ENCODE results near the gene SPIRE1. TPM values are rescaled to one million over a fixed set of nuclear protein-coding genes. Genes with fewer than 3 reads are reported as not detected.
"Not testable (repeated sequence)": the region's sequence is repeated elsewhere in the genome, so short reads cannot be mapped to it uniquely, and the experiment has no call there.

SPIRE1 gene
- total RNA-seq, 1 experiment from 2014 or later, result 15.2 TPM

GRCh38 chr18:12430137-12430990 is 227.5 kb downstream of the SPIRE1 start:
- Histone ChIP-seq H3K4me1 (no peaks in the 10 kb centered on the region), H3K27ac (no peak overlapping the region), H3K4me3 (no peak overlapping the region), H3K9me3 (replicated peaks) (no peaks in the 10 kb centered on the region), H3K36me3 (peaks cover 5% of the 10 kb centered on the region; the same call in 1 of the 2 replicates), H3K27me3 (no peaks in the 10 kb centered on the region)
- no peak for DNase-seq

- no peak overlapping the region for H3K27ac ChIP-seq
- peaks cover 5% of the 10 kb centered on the region; the same call in 1 of the 2 replicates for H3K36me3 ChIP-seq
- no peaks in the 10 kb centered on the region for H3K9me3 ChIP-seq (replicated peaks)
- no peak overlapping the region for H3K4me3 ChIP-seq
- H3K27me3 ChIP-seq, result no peaks in the 10 kb centered on the region
- H3K4me1 ChIP-seq, result no peaks in the 10 kb centered on the region
- DNase-seq, result no peak
Measured at GRCh38 chr18:12429556-12429955, 228.4 kb downstream of the SPIRE1 start.

- no peaks in the 10 kb centered on the region for H3K27me3 ChIP-seq
- no peak overlapping the region for H3K27ac ChIP-seq
- peaks cover 5% of the 10 kb centered on the region; the same call in 1 of the 2 replicates for H3K36me3 ChIP-seq
- no peaks in the 10 kb centered on the region for H3K9me3 ChIP-seq (replicated peaks)
- H3K4me1 ChIP-seq, result no peaks in the 10 kb centered on the region
- H3K4me3 ChIP-seq, result no peak overlapping the region
- DNase-seq, result no peak
Measured at GRCh38 chr18:12428923-12429322, 229.0 kb downstream of the SPIRE1 start.

GRCh38 chr18:12426924-12427323 is 231.0 kb downstream of the SPIRE1 start:
- Histone ChIP-seq H3K4me1 (no peaks in the 10 kb centered on the region), H3K4me3 (no peak overlapping the region), H3K9me3 (replicated peaks) (no peaks in the 10 kb centered on the region), H3K36me3 (peaks cover 5% of the 10 kb centered on the region; the same call in 1 of the 2 replicates), H3K27ac (no peak overlapping the region), H3K27me3 (no peaks in the 10 kb centered on the region)
- DNase-seq, result no peak

- H3K4me1 ChIP-seq, result no peaks in the 10 kb centered on the region
- H3K27me3 ChIP-seq, result no peaks in the 10 kb centered on the region
- H3K36me3 ChIP-seq, result peaks cover 5% of the 10 kb centered on the region; the same call in 1 of the 2 replicates
- no peak overlapping the region for H3K27ac ChIP-seq
- no peak for DNase-seq
- H3K4me3 ChIP-seq, result no peak overlapping the region
- no peaks in the 10 kb centered on the region for H3K9me3 ChIP-seq (replicated peaks)
Measured at GRCh38 chr18:12424252-12424651, 233.7 kb downstream of the SPIRE1 start.

DNA sequence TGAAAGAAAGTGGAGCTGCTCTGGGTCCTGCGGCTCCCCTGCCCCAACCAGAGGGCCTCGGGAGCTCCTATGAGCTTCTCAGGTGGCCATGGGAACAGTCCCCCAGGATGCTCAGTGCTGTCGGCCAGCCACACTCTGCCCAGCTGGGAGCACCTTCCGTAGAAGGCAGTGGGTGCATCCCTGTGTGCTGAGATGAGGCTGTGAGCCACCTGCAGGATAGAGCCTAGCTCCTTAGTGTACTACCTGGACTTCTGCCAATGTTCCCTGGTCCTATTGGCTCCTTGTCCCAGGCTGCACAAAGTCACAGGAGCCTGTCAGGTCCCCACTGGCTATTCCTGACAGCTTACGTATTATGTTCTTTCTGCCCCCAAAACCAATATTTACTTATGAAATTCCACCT is 234.1 kb downstream of the SPIRE1 start:
- peaks cover 5% of the 10 kb centered on the region; the same call in 1 of the 2 replicates for H3K36me3 ChIP-seq
- H3K4me3 ChIP-seq, result no peak overlapping the region
- DNase-seq, result no peak
- no peaks in the 10 kb centered on the region for H3K9me3 ChIP-seq (replicated peaks)
- no peaks in the 10 kb centered on the region for H3K27me3 ChIP-seq
- no peaks in the 10 kb centered on the region for H3K4me1 ChIP-seq
- H3K27ac ChIP-seq, result no peak overlapping the region

GRCh38 chr18:12423393-12423792 is 234.5 kb downstream of the SPIRE1 start:
- Histone ChIP-seq H3K4me3 (no peak overlapping the region), H3K27ac (no peak overlapping the region), H3K36me3 (peaks cover 5% of the 10 kb centered on the region; the same call in 1 of the 2 replicates), H3K4me1 (no peaks in the 10 kb centered on the region; the same call in 1 of the 2 replicates), H3K9me3 (replicated peaks) (no peaks in the 10 kb centered on the region), H3K27me3 (no peaks in the 10 kb centered on the region)
- no peak for DNase-seq

DNA sequence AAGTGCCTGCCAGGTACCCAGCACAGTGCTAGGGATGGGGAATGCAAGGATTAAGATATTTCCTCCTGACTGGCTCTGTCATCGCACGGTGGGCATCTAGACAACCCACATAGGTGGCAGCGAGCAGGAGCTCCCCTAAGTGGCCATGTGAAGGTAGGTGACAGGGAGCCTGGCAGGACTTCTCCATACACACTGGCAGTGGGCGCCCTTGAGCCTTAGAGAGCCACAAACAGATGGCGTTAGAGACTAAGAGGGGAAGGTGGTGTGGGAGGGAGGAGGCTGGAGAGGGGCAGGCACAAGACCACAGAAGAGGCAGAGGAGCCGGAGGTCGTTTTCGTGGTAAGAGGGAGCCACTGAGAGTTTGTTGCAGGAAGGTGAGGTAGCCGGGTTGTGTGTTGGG is 235.0 kb downstream of the SPIRE1 start:
- no peak for DNase-seq

DNA sequence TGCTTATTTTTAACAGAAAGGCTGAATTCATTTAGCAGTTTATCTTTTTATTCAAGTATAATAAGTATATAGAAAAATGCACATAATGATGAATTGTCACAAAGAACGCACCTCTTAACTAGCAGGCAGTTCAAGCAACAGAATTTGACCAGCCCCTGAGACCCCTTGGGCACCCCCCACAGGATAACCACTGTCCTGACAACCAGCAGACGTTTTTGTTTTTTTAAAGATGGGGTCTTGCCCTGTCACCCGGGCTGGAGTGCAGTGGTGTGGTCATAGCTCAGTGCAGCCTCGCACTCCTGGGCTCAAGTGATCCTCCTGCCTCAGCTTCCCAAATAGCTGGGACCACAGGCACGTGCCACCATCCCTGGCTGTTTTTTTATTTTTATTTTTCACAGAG is 236.2 kb downstream of the SPIRE1 start:
- H3K9me3 ChIP-seq (replicated peaks), result no peaks in the 10 kb centered on the region
- H3K27me3 ChIP-seq, result no peaks in the 10 kb centered on the region
- peaks cover 15% of the 10 kb centered on the region; the same call in 1 of the 2 replicates for H3K4me1 ChIP-seq
- H3K27ac ChIP-seq, result no peak overlapping the region
- no peak for DNase-seq
- H3K36me3 ChIP-seq, result no peaks in the 10 kb centered on the region
- H3K4me3 ChIP-seq, result no peak overlapping the region

More for the DNA sequence above, 235.0 kb downstream of the SPIRE1 start:
- Histone ChIP-seq H3K4me1 (peaks cover 3% of the 10 kb centered on the region; the same call in 1 of the 2 replicates), H3K27ac (no peak overlapping the region), H3K9me3 (replicated peaks) (no peaks in the 10 kb centered on the region), H3K36me3 (peaks cover 5% of the 10 kb centered on the region; the same call in 1 of the 2 replicates), H3K27me3 (no peaks in the 10 kb centered on the region), H3K4me3 (no peak overlapping the region)

DNA sequence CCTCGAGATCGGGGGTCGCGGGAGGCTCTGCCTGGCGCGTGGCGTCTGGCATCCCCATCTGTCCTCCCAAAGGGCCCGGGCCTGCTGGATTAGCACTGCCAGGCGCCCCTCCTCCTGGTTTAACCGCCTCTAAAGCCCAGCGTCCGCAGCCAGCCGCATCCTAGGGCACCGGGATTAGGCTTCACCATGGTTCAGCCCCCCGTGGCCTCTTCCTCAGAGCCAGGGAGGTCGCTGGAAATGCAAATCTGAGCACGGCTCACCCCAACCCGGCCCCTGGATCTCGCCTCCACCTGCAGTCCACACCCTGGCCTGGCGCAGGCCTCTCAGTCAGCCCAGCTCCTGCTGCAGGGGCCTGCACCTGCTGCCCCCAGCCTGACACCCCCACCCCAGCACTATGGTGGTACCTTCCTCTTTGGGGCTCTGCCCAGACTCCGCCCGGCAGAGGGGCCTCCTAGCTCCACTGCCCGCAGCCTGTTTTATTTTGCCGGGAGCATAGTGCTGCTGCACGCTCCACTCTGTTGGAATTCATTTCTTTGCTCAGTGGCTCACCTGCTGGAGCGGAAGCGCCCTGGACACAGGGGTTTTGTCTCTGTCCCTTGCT is 237.0 kb downstream of the SPIRE1 start:
- DNase-seq, result no peak
- Histone ChIP-seq H3K36me3 (no peaks in the 10 kb centered on the region), H3K27me3 (no peaks in the 10 kb centered on the region), H3K4me1 (peaks cover 20% of the 10 kb centered on the region), H3K9me3 (replicated peaks) (no peaks in the 10 kb centered on the region), H3K27ac (no peak overlapping the region), H3K4me3 (no peak overlapping the region)

DNA sequence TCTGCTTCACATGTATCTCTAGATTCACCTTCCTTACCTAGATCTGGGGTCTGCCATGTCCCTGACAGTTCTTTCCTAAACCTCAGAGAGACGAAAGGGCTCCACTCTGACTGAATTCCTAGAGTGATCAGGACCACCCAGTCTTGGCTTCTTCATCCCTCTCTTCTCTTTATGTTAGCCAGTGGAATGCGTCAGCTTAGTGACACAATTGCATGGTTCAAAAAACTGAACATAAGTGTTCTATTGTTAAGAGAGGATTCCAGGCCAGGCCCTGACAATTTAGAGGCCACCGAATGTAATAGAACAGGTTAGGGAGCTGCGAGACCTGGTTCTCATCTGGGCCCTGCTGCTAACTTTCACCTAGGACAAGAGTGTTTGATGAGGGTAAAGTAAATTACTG is 240.2 kb downstream of the SPIRE1 start:
- Histone ChIP-seq H3K4me1 (peaks cover 28% of the 10 kb centered on the region), H3K9me3 (replicated peaks) (no peaks in the 10 kb centered on the region), H3K36me3 (no peaks in the 10 kb centered on the region), H3K27me3 (no peaks in the 10 kb centered on the region), H3K27ac (peak overlapping the region; percentile 75), H3K4me3 (no peak overlapping the region)
- peak; percentile 38 to 63 for DNase-seq

DNA sequence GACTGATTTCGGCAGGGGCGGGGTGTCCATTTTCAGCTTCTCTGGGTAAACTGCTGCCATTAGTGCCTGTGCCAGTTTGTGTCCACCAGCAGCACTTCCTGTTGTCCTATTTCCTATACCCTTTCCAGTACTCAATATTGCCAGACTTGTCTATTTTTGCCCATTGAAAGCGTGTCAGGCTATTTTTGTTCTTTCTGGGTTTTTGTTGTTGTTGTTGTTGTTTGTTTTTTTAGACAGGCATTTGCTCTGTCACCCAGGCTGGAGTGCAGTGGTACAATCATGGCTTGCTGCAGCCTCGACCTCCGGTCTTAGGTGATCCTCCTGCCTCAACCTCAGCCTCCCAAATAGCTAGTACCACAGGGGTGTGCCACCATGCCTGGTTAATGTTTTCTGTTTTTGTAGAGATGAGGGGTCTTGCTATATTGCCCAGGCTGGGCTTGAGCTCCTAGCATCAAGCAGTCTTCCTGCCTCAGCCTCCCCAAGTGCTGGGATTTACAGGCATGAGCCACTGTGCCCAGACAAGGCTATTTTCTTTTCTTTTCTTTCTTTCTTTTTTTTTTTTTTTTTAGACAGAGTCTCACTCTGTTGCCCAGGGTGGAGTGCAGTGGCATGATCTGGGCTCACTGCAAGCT is 241.7 kb downstream of the SPIRE1 start:
- H3K9me3 ChIP-seq (replicated peaks), result no peaks in the 10 kb centered on the region
- no peaks in the 10 kb centered on the region for H3K27me3 ChIP-seq
- H3K27ac ChIP-seq, result peak overlapping the region; percentile 70
- H3K4me3 ChIP-seq, result peak overlapping the region; percentile 20
- DNase-seq, result no peak
- peaks cover 28% of the 10 kb centered on the region for H3K4me1 ChIP-seq
- H3K36me3 ChIP-seq, result no peaks in the 10 kb centered on the region

DNA sequence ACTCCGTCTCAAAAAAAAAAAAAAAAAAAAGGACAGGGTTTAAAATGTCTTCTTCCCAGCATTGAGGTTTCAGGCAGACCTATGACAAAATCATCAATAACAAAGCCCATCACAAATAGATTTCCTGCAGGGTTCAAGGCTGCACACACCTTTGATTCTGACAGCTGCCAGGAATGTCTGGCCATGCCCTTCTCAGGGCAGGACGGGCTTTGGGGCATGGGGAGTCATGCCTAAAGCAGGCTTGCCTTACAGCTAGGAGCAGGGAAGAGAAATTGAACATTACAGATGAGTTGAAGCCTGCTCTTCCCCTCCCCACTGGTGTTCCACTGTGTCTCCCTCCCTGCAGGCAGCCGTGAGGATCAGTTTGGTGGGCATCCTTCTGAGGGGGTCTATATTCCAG is 246.5 kb downstream of the SPIRE1 start:
- H3K4me1 ChIP-seq, result peaks cover 27% of the 10 kb centered on the region

DNA sequence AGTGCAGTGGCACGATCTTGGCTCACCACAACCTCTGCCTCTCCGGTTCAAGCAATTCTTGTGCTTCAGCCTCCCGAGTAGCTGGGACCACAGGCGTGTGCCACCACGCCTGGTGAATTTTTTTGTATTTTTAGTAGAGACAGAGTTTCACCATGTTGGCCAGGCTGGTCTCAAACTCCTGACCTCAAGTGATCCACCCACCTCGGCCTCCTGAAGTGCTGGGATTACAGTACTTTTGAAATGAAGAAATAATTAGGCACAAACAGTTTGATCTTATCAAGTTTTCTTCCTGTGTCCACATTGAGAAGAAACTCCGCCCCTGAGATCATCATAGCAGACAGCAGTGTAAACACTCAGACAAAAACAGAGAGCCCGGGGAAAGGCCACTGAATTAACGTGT is 247.2 kb downstream of the SPIRE1 start:
- not testable (repeated sequence) for H3K27me3 ChIP-seq; H3K36me3 ChIP-seq; H3K9me3 ChIP-seq (replicated peaks); DNase-seq; H3K4me3 ChIP-seq
- peaks cover 21% of the 10 kb centered on the region for H3K4me1 ChIP-seq
- peak overlapping the region; percentile 95 for H3K27ac ChIP-seq

More for the DNA sequence above, 246.5 kb downstream of the SPIRE1 start:
- no peak overlapping the region for H3K4me3 ChIP-seq
- DNase-seq, result no peak
- H3K36me3 ChIP-seq, result peaks cover 2% of the 10 kb centered on the region; the same call in 1 of the 2 replicates
- no peak overlapping the region for H3K27ac ChIP-seq
- H3K27me3 ChIP-seq, result no peaks in the 10 kb centered on the region
- no peaks in the 10 kb centered on the region for H3K9me3 ChIP-seq (replicated peaks)

DNA sequence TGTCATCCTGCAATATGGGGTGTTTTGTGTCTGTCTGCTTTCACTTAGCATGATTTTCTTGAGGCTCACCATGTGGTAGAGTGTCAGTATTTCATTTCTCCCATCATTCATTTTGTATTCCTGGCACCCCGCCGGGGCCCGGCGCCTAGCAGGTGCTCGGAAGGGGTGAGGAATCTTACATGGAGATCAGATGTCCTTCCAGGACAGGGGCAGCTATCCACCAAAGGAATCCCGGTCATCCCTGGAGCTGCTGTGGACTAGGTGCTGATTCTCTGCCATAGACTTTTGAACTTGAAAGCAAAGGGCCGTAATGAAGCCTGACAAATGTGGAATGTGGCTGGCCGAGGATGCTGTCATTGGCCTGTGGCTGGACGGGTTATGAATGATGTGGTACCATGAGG is 247.8 kb downstream of the SPIRE1 start:
- H3K4me1 ChIP-seq, result peaks cover 15% of the 10 kb centered on the region
- H3K27ac ChIP-seq, result peak overlapping the region; percentile 95
- H3K36me3 ChIP-seq, result peaks cover 2% of the 10 kb centered on the region; the same call in 1 of the 2 replicates
- peak; percentile 70 to 75 for DNase-seq
- no peaks in the 10 kb centered on the region for H3K9me3 ChIP-seq (replicated peaks)
- H3K4me3 ChIP-seq, result no peak overlapping the region
- H3K27me3 ChIP-seq, result no peaks in the 10 kb centered on the region

All from SJCRH30 (cell line).